ENCODE data around the gene TNNI3. TPM values are rescaled to one million over a fixed set of nuclear protein-coding genes. Genes with fewer than 3 reads are reported as not detected.

TNNI3 gene
- total RNA-seq, 4 donors from 2014 or later = 1.6 to 6.2 (median 5.5) TPM

GRCh38 chr19:55176076-55176475 lies 18.5 kb upstream of the TNNI3 start:
- peaks cover 97 to 98% (median 97%) of the 10 kb centered on the region in 3 donors for H3K27me3 ChIP-seq
- ATAC-seq (no peak), DNase-seq (no peak)
- in situ Hi-C loops (cut with MboI; ENCODE audit: low sequenced_read_pairs in 4 of 4) = no loop called here
- no peak for TF ChIP-seq CTCF (IDR thresholded peaks at IDR 0.05 in 4 of 5, conservative IDR thresholded peaks at IDR 0.05 in 1 of 5)
- no peak for TF ChIP-seq POLR2A (IDR thresholded peaks at IDR 0.05)
- no peak overlapping the region for H3K4me3 ChIP-seq
- peaks cover 12 to 14% of the 10 kb centered on the region in 2 donors for H3K4me1 ChIP-seq
- no peaks in the 10 kb centered on the region for H3K9me3 ChIP-seq
- H3K36me3 ChIP-seq = no peaks in the 10 kb centered on the region
- H3K27ac ChIP-seq = no peak overlapping the region
- intact Hi-C loops (cut with DNase I; ENCODE audit: low total_unique reads) = no loop called here

GRCh38 chr19:55175117-55175867 lies 17.8 kb upstream of the TNNI3 start:
- Histone ChIP-seq H3K27ac (no peak overlapping the region), H3K4me3 (no peak overlapping the region), H3K36me3 (no peaks in the 10 kb centered on the region), H3K9me3 (no peaks in the 10 kb centered on the region), H3K4me1 (peaks cover 12 to 14% of the 10 kb centered on the region in 2 donors), H3K27me3 (peaks cover 97 to 98% (median 97%) of the 10 kb centered on the region in 3 donors)
- in situ Hi-C loops (cut with MboI; ENCODE audit: low sequenced_read_pairs in 4 of 4) (no loop called here), intact Hi-C loops (cut with DNase I; ENCODE audit: low total_unique reads) (no loop called here)
- DNase-seq (no peak), ATAC-seq (no peak)
- TF ChIP-seq POLR2A (IDR thresholded peaks at IDR 0.05) = no peak

GRCh38 chr19:55174425-55175116 lies 17.0 kb upstream of the TNNI3 start:
- no peak for ATAC-seq
- H3K4me3 ChIP-seq = no peak overlapping the region
- TF ChIP-seq CTCF (IDR thresholded peaks at IDR 0.05 in 4 of 5, conservative IDR thresholded peaks at IDR 0.05 in 1 of 5) (no peak), POLR2A (IDR thresholded peaks at IDR 0.05) (no peak)
- intact Hi-C loops (cut with DNase I; ENCODE audit: low total_unique reads) = no loop called here
- no peaks in the 10 kb centered on the region for H3K9me3 ChIP-seq
- peaks cover 97 to 98% (median 97%) of the 10 kb centered on the region in 3 donors for H3K27me3 ChIP-seq
- H3K27ac ChIP-seq = no peak overlapping the region
- H3K4me1 ChIP-seq = peaks cover 12 to 13% of the 10 kb centered on the region in 2 donors
- in situ Hi-C loops (cut with MboI; ENCODE audit: low sequenced_read_pairs in 4 of 4) = no loop called here
- DNase-seq = no peak
- no peaks in the 10 kb centered on the region for H3K36me3 ChIP-seq

- in situ Hi-C loops (cut with MboI; ENCODE audit: low sequenced_read_pairs in 4 of 4) (no loop called here), intact Hi-C loops (cut with DNase I; ENCODE audit: low total_unique reads) (no loop called here)
- Histone ChIP-seq H3K4me1 (peaks cover 6 to 7% of the 10 kb centered on the region in 2 donors), H3K36me3 (no peaks in the 10 kb centered on the region), H3K27me3 (peaks cover 97 to 98% (median 97%) of the 10 kb centered on the region in 3 donors), H3K4me3 (peak overlapping the region in 3 of 4 donors; percentile 10 to 40 (median 27)), H3K27ac (no peak overlapping the region), H3K9me3 (no peaks in the 10 kb centered on the region)
- TF ChIP-seq POLR2A (IDR thresholded peaks at IDR 0.05) (no peak), CTCF (IDR thresholded peaks at IDR 0.05 in 4 of 5, conservative IDR thresholded peaks at IDR 0.05 in 1 of 5) (no peak)
- DNase-seq (no peak), ATAC-seq (peak in 1 of 2 donors; percentile 35)
Observed at GRCh38 chr19:55173714-55174409, 16.3 kb upstream of the TNNI3 start.
